Loucy (cell line): ENCODE measurements around the gene SUPT3H.

ENCODE experiments used
- EZH2phosphoT487 ChIP-seq: fragments of 200-600 bp; IDR thresholded peaks from 2 replicates; pipeline ENCODE4 v1.6.1; 2018; ENCODE audit warnings: antibody characterized with exemption, mild to moderate bottlenecking, moderate library complexity, borderline replicate concordance
- TF ChIP-seq, protein P1 (sequence below): fragments of 200-600 bp; sonication (generic); conservative IDR thresholded peaks from 2 replicates; pipeline ENCODE4 v1.5.1; 2014; ENCODE audit warnings: mild to moderate bottlenecking, antibody characterized with exemption, low read length

DNA sequence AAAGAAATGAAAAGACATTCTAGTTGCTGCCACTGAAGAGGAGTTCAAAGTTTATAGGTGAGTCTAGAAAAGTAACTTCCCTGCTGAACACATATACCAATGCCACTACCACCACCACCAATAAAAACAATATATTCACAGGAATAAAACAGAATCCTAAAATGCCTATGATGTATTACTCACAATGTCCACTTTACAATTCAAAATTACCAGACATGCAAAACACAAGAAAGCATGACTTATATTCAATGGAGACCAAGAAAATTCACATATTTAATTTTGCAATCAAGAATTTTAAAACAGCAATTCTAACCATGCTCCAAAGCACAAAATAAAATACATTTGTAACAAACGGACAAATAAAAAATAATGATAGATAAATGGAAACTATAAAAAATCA, 434.9 kb downstream of the SUPT3H start:
- no peak for TF ChIP-seq EZH2phosphoT487
- TF ChIP-seq, protein P1, sequence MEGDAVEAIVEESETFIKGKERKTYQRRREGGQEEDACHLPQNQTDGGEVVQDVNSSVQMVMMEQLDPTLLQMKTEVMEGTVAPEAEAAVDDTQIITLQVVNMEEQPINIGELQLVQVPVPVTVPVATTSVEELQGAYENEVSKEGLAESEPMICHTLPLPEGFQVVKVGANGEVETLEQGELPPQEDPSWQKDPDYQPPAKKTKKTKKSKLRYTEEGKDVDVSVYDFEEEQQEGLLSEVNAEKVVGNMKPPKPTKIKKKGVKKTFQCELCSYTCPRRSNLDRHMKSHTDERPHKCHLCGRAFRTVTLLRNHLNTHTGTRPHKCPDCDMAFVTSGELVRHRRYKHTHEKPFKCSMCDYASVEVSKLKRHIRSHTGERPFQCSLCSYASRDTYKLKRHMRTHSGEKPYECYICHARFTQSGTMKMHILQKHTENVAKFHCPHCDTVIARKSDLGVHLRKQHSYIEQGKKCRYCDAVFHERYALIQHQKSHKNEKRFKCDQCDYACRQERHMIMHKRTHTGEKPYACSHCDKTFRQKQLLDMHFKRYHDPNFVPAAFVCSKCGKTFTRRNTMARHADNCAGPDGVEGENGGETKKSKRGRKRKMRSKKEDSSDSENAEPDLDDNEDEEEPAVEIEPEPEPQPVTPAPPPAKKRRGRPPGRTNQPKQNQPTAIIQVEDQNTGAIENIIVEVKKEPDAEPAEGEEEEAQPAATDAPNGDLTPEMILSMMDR: no peak
